Measurements from ENCODE around the gene BTBD3. TPM values are rescaled to one million over a fixed set of nuclear protein-coding genes. Genes with fewer than 3 reads are reported as not detected.

BTBD3 gene
- 88.5 TPM for polyA plus RNA-seq (ENCODE audit: insufficient read length)
- long read RNA-seq, donor 1, full-length matches to known transcripts = 31 of 51 reads
- long read RNA-seq, donor 1, partial matches to known transcripts = 20 of 51 reads
- long read RNA-seq, donor 1, other reads (novel, unspliced or antisense) = 0 of 51 reads
- long read RNA-seq, donor 2, full-length matches to known transcripts = 27 of 33 reads
- long read RNA-seq, donor 2, partial matches to known transcripts = 6 of 33 reads
- long read RNA-seq, donor 2, other reads (novel, unspliced or antisense) = 0 of 33 reads
- long read RNA-seq, donor 3, full-length matches to known transcripts = 14 of 14 reads
- long read RNA-seq, donor 3, partial matches to known transcripts = 0 of 14 reads
- long read RNA-seq, donor 3, other reads (novel, unspliced or antisense) = 0 of 14 reads
- long read RNA-seq, donor 4, full-length matches to known transcripts = 2 of 2 reads
- long read RNA-seq, donor 4, partial matches to known transcripts = 0 of 2 reads
- long read RNA-seq, donor 4, other reads (novel, unspliced or antisense) = 0 of 2 reads
- long read RNA-seq, donor 5, full-length matches to known transcripts = 19 of 19 reads
- long read RNA-seq, donor 5, partial matches to known transcripts = 0 of 19 reads
- long read RNA-seq, donor 5, other reads (novel, unspliced or antisense) = 0 of 19 reads
- long read RNA-seq, donor 6, full-length matches to known transcripts = 21 of 29 reads
- long read RNA-seq, donor 6, partial matches to known transcripts = 8 of 29 reads
- long read RNA-seq, donor 6, other reads (novel, unspliced or antisense) = 0 of 29 reads
- long read RNA-seq, donor 7, full-length matches to known transcripts = 29 of 29 reads
- long read RNA-seq, donor 7, partial matches to known transcripts = 0 of 29 reads
- long read RNA-seq, donor 7, other reads (novel, unspliced or antisense) = 0 of 29 reads
- long read RNA-seq, donor 8, full-length matches to known transcripts = 7 of 7 reads
- long read RNA-seq, donor 8, partial matches to known transcripts = 0 of 7 reads
- long read RNA-seq, donor 8, other reads (novel, unspliced or antisense) = 0 of 7 reads

DNA sequence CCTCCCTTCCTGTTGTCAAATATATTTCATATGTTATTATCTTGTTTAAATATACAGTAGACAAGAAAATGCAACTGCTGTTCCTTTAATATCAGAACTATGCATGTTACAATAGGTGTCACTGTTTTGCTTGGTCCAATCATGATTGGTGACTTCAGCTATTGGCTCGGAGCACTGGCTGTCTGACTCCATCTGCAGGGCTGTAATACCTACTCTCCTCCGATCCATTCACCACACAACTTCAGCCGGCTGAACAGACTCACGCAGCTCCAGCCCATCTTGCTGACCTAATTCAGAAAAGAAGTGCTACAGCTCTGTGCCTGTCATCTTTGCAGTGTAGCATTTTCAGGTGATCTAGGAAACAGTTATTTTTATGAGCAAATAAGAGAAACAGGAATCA is at the start of gene BTBD3:
Gene BTBD3, plus strand, starts transcription at position 231 of the 400 bp plus-strand sequence. CDS start 383 bp downstream, outside the sequence.
- DNase-seq = no peak

- DNase-seq = no peak
Observed at GRCh38 chr20:11869641-11870040, 48.1 kb upstream of the BTBD3 start.

GRCh38 chr20:11870411-11870810 is 47.3 kb upstream of the BTBD3 start:
- no peak for DNase-seq

DNA sequence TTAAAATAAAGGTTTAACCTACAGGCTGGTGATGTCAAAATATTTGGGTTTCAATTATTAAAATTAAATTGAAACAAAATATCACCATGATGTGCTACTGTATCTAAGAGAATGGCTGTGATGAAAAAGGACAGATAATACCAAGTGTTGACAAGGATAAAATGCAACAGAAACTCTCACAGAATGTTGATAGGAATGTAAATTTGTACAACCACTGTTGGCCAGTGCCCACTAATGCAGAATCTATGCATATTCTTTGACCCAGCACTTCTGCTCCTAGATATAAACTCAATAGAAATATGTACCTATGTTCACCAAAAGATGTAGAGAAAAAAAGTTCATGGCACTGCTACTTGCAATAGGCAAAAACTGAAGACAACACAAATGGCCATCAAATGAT is 41.1 kb upstream of the BTBD3 start:
- DNase-seq = no peak

- no peak for DNase-seq
Observed at GRCh38 chr20:11880680-11881079, 37.0 kb upstream of the BTBD3 start.

DNA sequence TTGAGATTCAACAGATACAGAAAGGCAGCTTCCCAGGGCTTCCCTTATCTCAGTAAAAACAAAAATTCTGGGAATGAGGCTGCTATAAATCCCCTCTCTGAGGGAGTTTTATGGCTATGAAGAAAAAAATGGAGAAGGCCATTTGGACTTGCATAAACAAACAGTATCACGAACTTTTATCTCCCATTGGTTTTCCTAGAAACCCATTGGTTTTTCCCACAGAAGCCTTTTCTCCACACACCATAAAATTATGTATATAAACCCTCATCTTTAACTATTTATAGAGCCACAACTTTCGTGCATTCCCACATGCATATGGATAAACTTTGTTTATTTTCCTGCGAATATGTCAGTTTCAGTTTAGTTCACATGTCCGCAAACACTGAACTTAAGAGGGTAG is 36.2 kb upstream of the BTBD3 start:
- DNase-seq = no peak

GRCh38 chr20:11882651-11883050 is 35.0 kb upstream of the BTBD3 start:
- no peak for DNase-seq

GRCh38 chr20:11888648-11889047 is 29.0 kb upstream of the BTBD3 start:
- DNase-seq = no peak

GRCh38 chr20:11890331-11891076 is 27.2 kb upstream of the BTBD3 start:
- peak; percentile 92 for DNase-seq

GRCh38 chr20:11891077-11891775 is 26.5 kb upstream of the BTBD3 start:
- DNase-seq = peak; percentile 55

GRCh38 chr20:11891776-11892545 is 25.7 kb upstream of the BTBD3 start:
- peak; percentile 87 for DNase-seq

- DNase-seq = no peak
Observed at GRCh38 chr20:11894062-11894461, 23.6 kb upstream of the BTBD3 start.

DNA sequence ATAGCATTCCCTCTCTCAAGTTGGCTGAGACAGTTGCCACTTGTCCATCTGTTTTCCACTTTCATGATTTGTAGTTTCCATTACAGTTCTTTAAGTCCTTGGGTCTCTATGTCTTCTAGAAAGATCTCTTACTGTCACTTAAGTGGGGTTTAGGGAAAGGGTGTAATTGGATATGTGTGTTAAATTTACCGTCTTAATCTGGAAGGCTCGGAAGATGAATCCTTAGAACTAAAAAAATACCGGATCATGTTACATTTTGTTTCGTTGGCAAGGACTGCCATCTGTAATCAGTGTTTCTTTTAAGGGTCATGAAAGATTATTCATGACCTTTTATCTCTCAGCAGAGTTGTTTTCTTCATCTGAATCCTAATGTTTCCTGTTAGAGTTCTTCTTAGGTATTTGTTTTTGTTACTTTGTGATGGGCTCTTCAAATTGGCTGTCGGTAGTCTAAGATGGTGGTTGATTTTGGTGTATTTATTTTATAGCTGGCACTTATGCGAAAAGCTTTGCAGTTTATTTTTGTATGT is 21.8 kb upstream of the BTBD3 start:
- DNase-seq = no peak

- no peak for DNase-seq
Observed at GRCh38 chr20:11901127-11901526, 16.6 kb upstream of the BTBD3 start.

- DNase-seq = no peak
Observed at GRCh38 chr20:11902285-11902697, 15.4 kb upstream of the BTBD3 start.

GRCh38 chr20:11905460-11906179 is 12.1 kb upstream of the BTBD3 start:
- DNase-seq = no peak

GRCh38 chr20:11906626-11907480 is 10.8 kb upstream of the BTBD3 start:
- no peak for DNase-seq

- no peak for DNase-seq
Observed at GRCh38 chr20:11907621-11908020, 10.1 kb upstream of the BTBD3 start.

Data from left kidney (tissue), 8 donors.